Eye (tissue), 1 donor: Measurements from ENCODE around the gene NTN1.
A peak's percentile ranks its signal among the peaks of the same experiment; 100 is the strongest.

Experiments used
- DNase-seq: peaks from one replicate; pipeline ENCODE4 v3.0.0-alpha.2; 2015

Gene NTN1

GRCh38 chr17:9006175-9006767, 15.0 kb upstream of the NTN1 start:
- DNase-seq, result no peak

- DNase-seq, result no peak
Observed at GRCh38 chr17:9007052-9007714, 14.1 kb upstream of the NTN1 start.

- no peak for DNase-seq
Observed at GRCh38 chr17:9009096-9009495, 12.2 kb upstream of the NTN1 start.

- no peak for DNase-seq
Observed at GRCh38 chr17:9009737-9010136, 11.6 kb upstream of the NTN1 start.

GRCh38 chr17:9011001-9011400, 10.3 kb upstream of the NTN1 start:
- DNase-seq, result no peak

- DNase-seq, result no peak
Observed at GRCh38 chr17:9016941-9017552, 4.3 kb upstream of the NTN1 start.

GRCh38 chr17:9018726-9019125, 2.6 kb upstream of the NTN1 start:
- DNase-seq, result no peak

- DNase-seq, result no peak
Observed at GRCh38 chr17:9020096-9020823, 1.1 kb upstream of the NTN1 start.

GRCh38 chr17:9020824-9021157, 519 bp upstream of the NTN1 start:
- DNase-seq, result no peak

- peak; percentile 67 for DNase-seq
Observed at GRCh38 chr17:9021992-9022572, 772 bp downstream of the NTN1 start.

- DNase-seq, result peak; percentile 70
Observed at GRCh38 chr17:9022573-9023391, 1.5 kb downstream of the NTN1 start.

GRCh38 chr17:9023392-9024218, 2.3 kb downstream of the NTN1 start:
- peak; percentile 54 for DNase-seq

- peak; percentile 55 for DNase-seq
Observed at GRCh38 chr17:9024497-9024896, 3.2 kb downstream of the NTN1 start.

- DNase-seq, result no peak
Observed at GRCh38 chr17:9026741-9027140, 5.4 kb downstream of the NTN1 start.

- peak; percentile 48 for DNase-seq
Observed at GRCh38 chr17:9028202-9028987, 7.1 kb downstream of the NTN1 start.

GRCh38 chr17:9028988-9029570, 7.8 kb downstream of the NTN1 start:
- DNase-seq, result no peak

- DNase-seq, result no peak
Observed at GRCh38 chr17:9032151-9032550, 10.8 kb downstream of the NTN1 start.

GRCh38 chr17:9032583-9032982, 11.3 kb downstream of the NTN1 start:
- DNase-seq, result no peak

- DNase-seq, result no peak
Observed at GRCh38 chr17:9035249-9035648, 13.9 kb downstream of the NTN1 start.

- DNase-seq, result no peak
Observed at GRCh38 chr17:9036336-9036735, 15.0 kb downstream of the NTN1 start.
